ENCODE results near the gene KRTAP3-3.
"Not testable (repeated sequence)": the region's sequence is repeated elsewhere in the genome, so short reads cannot be mapped to it uniquely, and the experiment has no call there.

Gene KRTAP3-3

DNA sequence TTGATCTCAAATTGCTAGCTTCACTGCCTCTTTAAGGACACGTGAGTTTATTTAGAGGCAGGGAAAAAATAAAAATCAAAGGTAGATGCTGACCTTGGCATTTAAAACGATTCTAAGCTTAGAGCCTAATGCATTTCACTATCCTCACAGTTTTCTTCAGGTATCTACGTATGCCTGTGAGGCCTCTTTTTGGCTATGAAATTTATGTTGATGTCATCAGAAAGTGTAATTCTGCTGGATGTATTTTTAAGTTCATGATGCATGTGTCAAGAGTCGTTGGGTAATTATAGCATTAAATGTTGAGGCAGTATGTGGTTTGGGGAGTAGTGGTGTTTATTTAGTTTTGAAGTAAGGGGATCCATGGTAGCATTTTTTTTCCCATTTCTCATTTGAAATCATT lies 10.0 kb upstream of the KRTAP3-3 start:
- Histone ChIP-seq H3K27me3 (ENCODE audit: control insufficient read depth, insufficient read depth, low read length) (no peaks in the 10 kb centered on the region), H3K9me3 (ENCODE audit: control insufficient read depth, insufficient read depth, low read depth, low read length) (no peaks in the 10 kb centered on the region), H3K36me3 (ENCODE audit: control insufficient read depth, insufficient read depth, low read length) (no peaks in the 10 kb centered on the region), H3K4me3 (ENCODE audit: low read depth, low read length) (no peak overlapping the region), H3K4me1 (ENCODE audit: control insufficient read depth, insufficient read depth, low read length) (peaks cover 4% of the 10 kb centered on the region), H3K9ac (ENCODE audit: low read length) (no peak overlapping the region), H3K27ac (ENCODE audit: low read depth, low read length) (no peak overlapping the region)

DNA sequence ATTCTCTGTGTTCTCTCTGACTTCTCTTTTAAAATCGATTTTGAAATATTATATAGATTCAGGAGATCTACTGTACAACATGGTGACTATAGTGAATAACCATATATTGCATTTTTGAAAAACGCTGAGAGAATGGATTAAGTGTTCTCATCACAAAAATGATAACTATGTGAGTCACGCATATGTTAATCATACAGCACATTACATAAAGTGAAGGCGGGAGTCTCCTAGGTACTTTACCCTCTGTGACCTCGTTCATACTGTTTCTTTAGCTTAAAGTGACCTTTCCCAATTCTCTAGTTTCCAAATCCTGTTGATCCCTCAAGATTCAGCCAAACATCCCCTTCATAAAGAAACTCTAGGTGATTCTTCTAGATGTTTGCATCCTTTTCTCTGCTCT lies 8.8 kb upstream of the KRTAP3-3 start:
- H3K9ac ChIP-seq (ENCODE audit: low read length), result no peak overlapping the region
- no peaks in the 10 kb centered on the region for H3K36me3 ChIP-seq (ENCODE audit: control insufficient read depth, insufficient read depth, low read length)
- H3K4me3 ChIP-seq (ENCODE audit: low read depth, low read length), result no peak overlapping the region
- H3K27ac ChIP-seq (ENCODE audit: low read depth, low read length), result no peak overlapping the region
- no peaks in the 10 kb centered on the region for H3K4me1 ChIP-seq (ENCODE audit: control insufficient read depth, insufficient read depth, low read length)
- no peaks in the 10 kb centered on the region for H3K27me3 ChIP-seq (ENCODE audit: control insufficient read depth, insufficient read depth, low read length)
- no peaks in the 10 kb centered on the region for H3K9me3 ChIP-seq (ENCODE audit: control insufficient read depth, insufficient read depth, low read depth, low read length)

DNA sequence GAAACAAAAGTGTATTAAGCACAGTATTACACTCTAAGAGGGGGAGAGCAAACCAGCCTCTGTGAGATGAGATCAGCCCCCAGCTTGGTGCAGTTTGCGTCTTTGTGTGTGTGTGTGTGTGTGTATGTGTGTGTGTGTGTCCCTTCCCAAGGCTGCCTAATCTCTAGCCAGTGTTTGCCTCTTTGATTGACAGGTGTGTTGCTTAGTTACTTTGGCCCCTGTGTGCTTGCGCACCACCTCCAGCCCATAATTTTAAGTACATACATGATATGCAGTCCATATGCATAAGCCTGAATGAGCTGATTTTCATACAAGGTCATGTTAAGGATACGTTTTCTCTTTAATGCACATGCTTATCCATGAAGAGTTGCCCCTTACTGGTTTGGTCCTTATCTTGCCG lies 7.8 kb upstream of the KRTAP3-3 start:
- Histone ChIP-seq H3K9ac (ENCODE audit: low read length) (no peak overlapping the region), H3K9me3 (ENCODE audit: control insufficient read depth, insufficient read depth, low read depth, low read length) (no peaks in the 10 kb centered on the region), H3K4me3 (ENCODE audit: low read depth, low read length) (no peak overlapping the region), H3K27me3 (ENCODE audit: control insufficient read depth, insufficient read depth, low read length) (no peaks in the 10 kb centered on the region), H3K4me1 (ENCODE audit: control insufficient read depth, insufficient read depth, low read length) (no peaks in the 10 kb centered on the region), H3K36me3 (ENCODE audit: control insufficient read depth, insufficient read depth, low read length) (no peaks in the 10 kb centered on the region), H3K27ac (ENCODE audit: low read depth, low read length) (no peak overlapping the region)

DNA sequence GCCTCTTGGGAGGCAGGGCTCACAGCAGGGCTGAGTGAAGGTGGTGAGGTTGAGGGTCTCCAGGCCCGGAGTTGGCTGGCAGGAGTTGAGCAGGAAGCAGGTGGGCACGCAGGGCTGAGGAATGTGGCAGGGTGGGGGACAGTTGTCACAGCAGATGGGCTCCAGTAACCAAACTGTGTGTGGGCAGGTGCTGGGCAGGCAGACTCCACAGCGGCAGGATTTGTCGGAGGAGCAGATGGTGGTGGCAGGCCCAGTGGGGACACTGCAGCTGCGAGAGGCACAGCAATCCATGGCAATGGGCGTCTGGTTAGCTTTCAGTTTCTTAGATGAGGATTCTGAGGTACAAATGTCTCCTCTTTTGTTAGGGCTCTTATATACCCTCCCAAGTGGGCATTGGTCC lies 5.6 kb upstream of the KRTAP3-3 start, which contains the start of gene KRTAP3-2:
TSS of gene KRTAP3-2 (minus strand) at position 344 of the 400 bp plus-strand sequence. CDS start at position 291, 53 bp downstream.
- not testable (repeated sequence) for H3K4me1 ChIP-seq (ENCODE audit: control insufficient read depth, insufficient read depth, low read length); H3K4me3 ChIP-seq (ENCODE audit: low read depth, low read length); H3K9ac ChIP-seq (ENCODE audit: low read length); H3K36me3 ChIP-seq (ENCODE audit: control insufficient read depth, insufficient read depth, low read length); H3K9me3 ChIP-seq (ENCODE audit: control insufficient read depth, insufficient read depth, low read depth, low read length); H3K27ac ChIP-seq (ENCODE audit: low read depth, low read length); H3K27me3 ChIP-seq (ENCODE audit: control insufficient read depth, insufficient read depth, low read length)

DNA sequence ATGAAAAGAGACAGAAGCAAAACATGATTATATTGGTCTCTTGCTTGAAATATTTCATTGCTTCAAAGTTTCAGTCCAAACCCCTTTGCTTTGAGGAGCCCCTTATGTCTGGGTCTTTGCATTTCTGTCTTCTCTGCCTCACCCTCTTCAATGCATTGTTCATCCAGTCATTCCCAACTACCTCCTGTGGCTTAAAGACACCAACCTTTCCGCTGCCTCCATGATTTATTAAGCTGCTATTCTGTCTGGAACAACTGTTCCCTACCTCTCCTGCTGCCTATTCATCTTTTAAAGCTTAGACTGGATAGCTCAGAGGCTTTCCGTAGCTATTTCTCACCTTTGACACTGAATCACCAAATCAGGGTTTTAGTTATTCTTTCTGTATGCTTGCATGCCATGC lies 3.4 kb upstream of the KRTAP3-3 start:
- H3K4me3 ChIP-seq (ENCODE audit: low read depth, low read length), result no peak overlapping the region
- no peak overlapping the region for H3K9ac ChIP-seq (ENCODE audit: low read length)
- H3K4me1 ChIP-seq (ENCODE audit: control insufficient read depth, insufficient read depth, low read length), result no peaks in the 10 kb centered on the region; the same call in 1 of the 2 replicates
- H3K27ac ChIP-seq (ENCODE audit: low read depth, low read length), result no peak overlapping the region
- H3K36me3 ChIP-seq (ENCODE audit: control insufficient read depth, insufficient read depth, low read length), result no peaks in the 10 kb centered on the region
- no peaks in the 10 kb centered on the region for H3K27me3 ChIP-seq (ENCODE audit: control insufficient read depth, insufficient read depth, low read length)
- no peaks in the 10 kb centered on the region for H3K9me3 ChIP-seq (ENCODE audit: control insufficient read depth, insufficient read depth, low read depth, low read length)

DNA sequence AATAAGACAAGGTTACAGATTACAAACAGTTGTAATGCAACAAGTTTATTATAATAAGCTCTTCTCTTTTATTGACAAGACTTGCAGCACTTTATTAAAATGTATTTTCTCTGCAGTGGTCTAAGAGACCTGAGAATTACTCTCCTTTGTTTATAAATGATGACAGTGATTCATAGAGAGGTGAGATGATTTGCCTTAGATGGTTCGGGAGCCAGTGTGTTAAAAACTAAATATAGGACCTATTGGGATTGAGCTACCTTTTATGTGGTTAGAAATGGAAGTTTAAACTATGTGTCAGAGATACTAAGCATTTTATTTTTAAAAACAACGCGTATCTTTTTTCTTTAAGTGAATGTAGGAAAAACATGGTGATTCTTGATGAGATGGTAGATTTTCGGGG lies 2.9 kb upstream of the KRTAP3-3 start:
- H3K4me1 ChIP-seq (ENCODE audit: control insufficient read depth, insufficient read depth, low read length), result no peaks in the 10 kb centered on the region; the same call in 1 of the 2 replicates
- H3K4me3 ChIP-seq (ENCODE audit: low read depth, low read length), result no peak overlapping the region

DNA sequence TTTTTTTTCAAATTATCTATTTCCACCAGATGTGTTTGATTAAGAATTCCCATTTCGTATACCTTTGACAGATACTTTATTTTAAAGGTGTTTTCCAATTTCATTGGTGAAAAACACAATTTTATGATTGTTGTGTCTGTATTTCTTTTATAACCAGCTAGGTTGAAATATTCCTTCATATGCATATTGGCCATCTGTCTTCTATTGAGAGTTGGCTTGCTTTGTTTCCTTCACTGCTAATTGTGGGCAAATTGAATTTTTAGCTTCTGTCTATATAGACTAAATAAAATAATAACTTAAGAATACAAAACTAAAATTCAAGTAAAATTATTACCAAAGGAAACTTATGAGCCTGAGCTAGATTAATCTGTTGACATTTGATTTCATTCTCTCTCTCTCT lies 1.2 kb upstream of the KRTAP3-3 start:
- no peaks in the 10 kb centered on the region for H3K27me3 ChIP-seq (ENCODE audit: control insufficient read depth, insufficient read depth, low read length)
- no peak overlapping the region for H3K9ac ChIP-seq (ENCODE audit: low read length)
- H3K27ac ChIP-seq (ENCODE audit: low read depth, low read length), result no peak overlapping the region
- no peak overlapping the region for H3K4me3 ChIP-seq (ENCODE audit: low read depth, low read length)
- no peaks in the 10 kb centered on the region; the same call in 1 of the 2 replicates for H3K4me1 ChIP-seq (ENCODE audit: control insufficient read depth, insufficient read depth, low read length)
- H3K9me3 ChIP-seq (ENCODE audit: control insufficient read depth, insufficient read depth, low read depth, low read length), result no peaks in the 10 kb centered on the region
- no peaks in the 10 kb centered on the region for H3K36me3 ChIP-seq (ENCODE audit: control insufficient read depth, insufficient read depth, low read length)

More for the DNA sequence above, 2.9 kb upstream of the KRTAP3-3 start:
- Histone ChIP-seq H3K9ac (ENCODE audit: low read length) (no peak overlapping the region), H3K27me3 (ENCODE audit: control insufficient read depth, insufficient read depth, low read length) (no peaks in the 10 kb centered on the region), H3K9me3 (ENCODE audit: control insufficient read depth, insufficient read depth, low read depth, low read length) (no peaks in the 10 kb centered on the region), H3K27ac (ENCODE audit: low read depth, low read length) (no peak overlapping the region), H3K36me3 (ENCODE audit: control insufficient read depth, insufficient read depth, low read length) (no peaks in the 10 kb centered on the region)

DNA sequence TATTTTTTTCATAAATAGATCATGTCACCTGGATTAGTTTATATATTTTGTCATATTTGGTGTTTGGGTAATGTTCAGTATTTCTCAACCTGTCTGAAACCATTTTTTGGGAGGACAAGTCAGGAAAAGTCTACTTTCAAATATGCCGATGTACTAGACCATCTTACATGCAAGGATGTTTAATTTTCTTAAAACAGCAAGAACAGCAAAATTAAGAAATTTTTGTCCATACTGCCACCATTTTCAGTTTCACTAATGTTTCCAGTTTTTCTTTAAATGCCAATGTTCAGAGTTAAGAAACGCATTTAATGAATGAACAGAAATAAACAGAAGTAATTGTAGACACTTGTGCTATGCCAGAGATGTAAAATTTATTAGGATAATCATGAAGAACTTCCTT lies 880 bp downstream of the KRTAP3-3 start:
- no peaks in the 10 kb centered on the region; the same call in 1 of the 2 replicates for H3K4me1 ChIP-seq (ENCODE audit: control insufficient read depth, insufficient read depth, low read length)
- H3K4me3 ChIP-seq (ENCODE audit: low read depth, low read length), result no peak overlapping the region
- no peak overlapping the region for H3K9ac ChIP-seq (ENCODE audit: low read length)
- H3K9me3 ChIP-seq (ENCODE audit: control insufficient read depth, insufficient read depth, low read depth, low read length), result no peaks in the 10 kb centered on the region
- H3K36me3 ChIP-seq (ENCODE audit: control insufficient read depth, insufficient read depth, low read length), result no peaks in the 10 kb centered on the region
- H3K27me3 ChIP-seq (ENCODE audit: control insufficient read depth, insufficient read depth, low read length), result no peaks in the 10 kb centered on the region
- no peak overlapping the region for H3K27ac ChIP-seq (ENCODE audit: low read depth, low read length)

DNA sequence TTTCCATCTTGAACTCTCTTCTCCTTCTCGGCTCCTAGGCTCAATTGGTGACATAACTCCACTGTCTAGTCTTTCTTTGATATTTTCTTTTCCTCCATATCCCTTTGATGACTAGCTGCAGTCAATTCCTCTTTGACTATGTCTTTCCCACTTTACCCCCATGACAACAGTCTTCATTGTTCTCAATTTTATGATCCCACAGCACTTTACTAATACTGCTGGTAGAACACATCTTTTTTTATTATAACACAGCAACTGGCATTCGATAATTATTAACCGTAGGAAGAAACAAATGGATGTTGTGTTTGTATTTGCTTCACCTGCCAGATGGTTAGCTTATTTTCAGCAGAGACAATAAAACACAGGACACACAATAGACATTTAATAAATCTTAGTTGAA lies 1.3 kb downstream of the KRTAP3-3 start:
- no peak overlapping the region for H3K27ac ChIP-seq (ENCODE audit: low read depth, low read length)
- H3K36me3 ChIP-seq (ENCODE audit: control insufficient read depth, insufficient read depth, low read length), result no peaks in the 10 kb centered on the region
- H3K27me3 ChIP-seq (ENCODE audit: control insufficient read depth, insufficient read depth, low read length), result no peaks in the 10 kb centered on the region
- no peaks in the 10 kb centered on the region for H3K9me3 ChIP-seq (ENCODE audit: control insufficient read depth, insufficient read depth, low read depth, low read length)
- no peak overlapping the region for H3K4me3 ChIP-seq (ENCODE audit: low read depth, low read length)
- no peaks in the 10 kb centered on the region; the same call in 1 of the 2 replicates for H3K4me1 ChIP-seq (ENCODE audit: control insufficient read depth, insufficient read depth, low read length)
- H3K9ac ChIP-seq (ENCODE audit: low read length), result no peak overlapping the region

DNA sequence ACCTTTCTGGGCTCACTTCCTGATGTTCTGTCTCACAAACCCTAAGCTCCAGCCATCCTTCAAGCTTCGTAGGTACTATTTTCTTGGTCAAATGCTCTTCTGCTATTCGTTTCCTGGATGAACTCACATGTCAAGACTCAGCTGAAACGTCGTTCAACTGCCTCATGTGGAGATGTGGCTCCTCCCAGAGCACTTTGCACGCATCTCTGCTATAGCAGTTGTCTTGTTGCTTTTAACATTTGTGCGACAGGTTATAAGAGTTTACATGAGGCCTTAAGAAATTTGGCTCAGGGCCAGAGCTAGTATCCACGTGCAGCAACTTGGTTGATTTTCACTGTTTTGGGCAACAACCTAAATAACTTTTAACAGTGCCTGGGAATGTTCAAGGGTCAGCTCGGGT lies 7.0 kb downstream of the KRTAP3-3 start:
- H3K36me3 ChIP-seq (ENCODE audit: control insufficient read depth, insufficient read depth, low read length), result no peaks in the 10 kb centered on the region
- H3K27ac ChIP-seq (ENCODE audit: low read depth, low read length), result no peak overlapping the region
- H3K4me3 ChIP-seq (ENCODE audit: low read depth, low read length), result no peak overlapping the region
- no peaks in the 10 kb centered on the region for H3K4me1 ChIP-seq (ENCODE audit: control insufficient read depth, insufficient read depth, low read length)
- no peaks in the 10 kb centered on the region for H3K27me3 ChIP-seq (ENCODE audit: control insufficient read depth, insufficient read depth, low read length)
- no peaks in the 10 kb centered on the region for H3K9me3 ChIP-seq (ENCODE audit: control insufficient read depth, insufficient read depth, low read depth, low read length)
- H3K9ac ChIP-seq (ENCODE audit: low read length), result no peak overlapping the region

DNA sequence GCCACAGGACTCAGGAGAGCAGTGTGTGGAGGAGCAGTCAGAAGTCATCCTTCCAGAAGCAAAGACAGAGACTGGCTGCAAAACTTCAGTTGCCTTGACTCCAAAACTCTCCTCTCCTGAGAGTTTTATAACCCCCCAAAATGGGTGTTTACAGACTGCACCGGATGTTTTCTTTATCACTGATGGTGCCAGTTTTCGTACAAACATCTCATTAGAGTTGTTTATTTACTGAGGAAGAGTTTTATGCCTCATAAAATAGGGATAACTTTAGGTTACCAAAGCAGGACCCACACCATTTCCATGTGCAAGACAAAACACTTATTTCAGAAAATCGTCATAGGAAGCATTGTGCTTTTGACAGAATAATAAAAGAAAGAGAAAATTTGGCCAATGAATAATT lies 9.7 kb downstream of the KRTAP3-3 start, which contains the start of gene KRT40:
TSS of gene KRT40 (minus strand) at position 101 of the 400 bp plus-strand sequence. CDS start at position 48, 53 bp downstream.
- Histone ChIP-seq H3K36me3 (ENCODE audit: control insufficient read depth, insufficient read depth, low read length) (no peaks in the 10 kb centered on the region), H3K27me3 (ENCODE audit: control insufficient read depth, insufficient read depth, low read length) (no peaks in the 10 kb centered on the region), H3K4me1 (ENCODE audit: control insufficient read depth, insufficient read depth, low read length) (peaks cover 9% of the 10 kb centered on the region; the same call in 1 of the 2 replicates), H3K4me3 (ENCODE audit: low read depth, low read length) (no peak within 1 kb of the TSS), H3K9ac (ENCODE audit: low read length) (no peak within 1 kb of the TSS), H3K27ac (ENCODE audit: low read depth, low read length) (no peak within 1 kb of the TSS), H3K9me3 (ENCODE audit: control insufficient read depth, insufficient read depth, low read depth, low read length) (no peaks in the 10 kb centered on the region)

DNA sequence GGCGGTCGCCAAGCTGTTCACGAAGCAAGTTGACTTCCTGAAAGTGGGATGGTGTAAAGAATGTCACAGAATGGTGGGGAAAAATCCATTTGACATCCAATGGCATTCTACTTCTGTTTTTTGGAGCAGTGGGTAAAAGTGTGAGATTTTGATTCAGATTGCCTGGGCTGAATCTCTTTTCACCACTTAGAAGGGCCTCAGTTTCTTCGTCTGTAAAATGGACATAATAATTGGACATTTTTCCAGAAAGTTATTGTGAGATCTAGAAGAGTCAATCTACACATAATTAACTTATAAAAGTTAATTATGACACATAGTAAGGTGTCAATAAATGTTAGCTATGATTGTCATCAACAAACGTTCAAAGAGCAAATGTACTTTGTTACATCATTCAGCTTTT lies 12.8 kb downstream of the KRTAP3-3 start:
- no peak overlapping the region for H3K27ac ChIP-seq (ENCODE audit: low read depth, low read length)
- H3K4me3 ChIP-seq (ENCODE audit: low read depth, low read length), result no peak overlapping the region
- no peaks in the 10 kb centered on the region for H3K27me3 ChIP-seq (ENCODE audit: control insufficient read depth, insufficient read depth, low read length)
- H3K4me1 ChIP-seq (ENCODE audit: control insufficient read depth, insufficient read depth, low read length), result peaks cover 9% of the 10 kb centered on the region; the same call in 1 of the 2 replicates
- no peak overlapping the region for H3K9ac ChIP-seq (ENCODE audit: low read length)
- no peaks in the 10 kb centered on the region for H3K36me3 ChIP-seq (ENCODE audit: control insufficient read depth, insufficient read depth, low read length)
- no peaks in the 10 kb centered on the region for H3K9me3 ChIP-seq (ENCODE audit: control insufficient read depth, insufficient read depth, low read depth, low read length)

Data from HUES6 (cell line).